HCT116 (cell line): ENCODE measurements around the gene CFAP53. TPM values are rescaled to one million over a fixed set of nuclear protein-coding genes. Genes with fewer than 3 reads are reported as not detected.

Experiments
- ATAC-seq: fragments of 200-7000 bp; cut with Tn5 transposase; 2 replicates; pipeline ENCODE4 v1.9.1; 2020; ENCODE audit warnings: mild to moderate bottlenecking, moderate library complexity
- BruUV-seq: library from RNA; stranded (reverse); fragments of 400-500 nt; replicated peaks from 2 replicates; lab custom pipeline; 2021; lab: Mats Ljungman, UMichigan
- CTCF ChIA-PET: fragments of 300-600 bp; sonication (Branson Sonifier 250); formaldehyde crosslinking; loops from one replicate; lab custom pipeline; 2021; ENCODE audit warnings: antibody characterized with exemption; lab: Charles Lee
- POLR2A ChIA-PET: fragments of 300-600, 350-600 bp; sonication (Branson Sonifier 250); formaldehyde crosslinking; loops from one replicate; lab custom pipeline; 2021; ENCODE audit warnings: antibody characterized with exemption; lab: Charles Lee
- RAD21 ChIA-PET, 2 experiments: fragments of 300-600 bp; sonication (Branson Sonifier 250); formaldehyde crosslinking; loops; one replicate each; lab custom pipeline; 2023; ENCODE audit warnings: low total read pairs in 2 of 2; ENCODE audit not compliant: uncharacterized antibody in 2 of 2, unreplicated experiment in 2 of 2, low non-redundant PET in 1 of 2; lab: Charles Lee
- DNase-seq: peaks from one replicate; pipeline ENCODE4 v3.0.0-alpha.2; 2010; ENCODE audit warnings: low read depth, low spot score
- H2AFZ ChIP-seq: fragments of 200-600 bp; shearing (Covaris generic), sonication (generic); 2 replicates; pipeline ENCODE4 v1.6.1; 2017; ENCODE audit warnings: low read depth, mixed run types, mixed read lengths, antibody characterized with exemption, low read length; ENCODE audit not compliant: poor library complexity, severe bottlenecking
- H3K27ac ChIP-seq: 2 replicates; pipeline ENCODE4 v1.5.1; 2012; ENCODE audit warnings: low read depth, low read length
- H3K27me3 ChIP-seq: fragments of 200-600 bp; sonication (generic); 2 replicates; pipeline ENCODE4 v1.6.1; 2016; ENCODE audit warnings: mixed run types, low read length, mixed read lengths; ENCODE audit not compliant: insufficient read depth
- H3K36me3 ChIP-seq, 2 experiments: fragments of 200-500 bp in 1 of 2; fragments of 200-600 bp in 1 of 2; sonication (Bioruptor generic) in 1 of 2; sonication (generic) in 1 of 2; 2 replicates each; pipeline versions ENCODE4 v1.5.1 to v1.6.1; 2014 to 2016; ENCODE audit warnings: low read length in 2 of 2, inconsistent platforms in 1 of 2, mixed read lengths in 1 of 2, mixed run types in 1 of 2; ENCODE audit not compliant: insufficient read depth in 2 of 2, control insufficient read depth in 1 of 2
- H3K4me1 ChIP-seq, 2 experiments: fragments of 200-600 bp in 1 of 2; sonication (generic) in 1 of 2; 2 replicates each; pipeline versions ENCODE4 v1.5.1 to v1.6.1; 2012 to 2017; ENCODE audit warnings: low read length in 2 of 2, inconsistent platforms in 1 of 2, mild to moderate bottlenecking in 1 of 2, mixed read lengths in 1 of 2, mixed run types in 1 of 2, moderate library complexity in 1 of 2; ENCODE audit not compliant: insufficient read depth in 2 of 2, control insufficient read depth in 1 of 2
- H3K4me2 ChIP-seq: fragments of 200-600 bp; sonication (generic); 2 replicates; pipeline ENCODE4 v1.6.1; 2017; ENCODE audit warnings: mixed run types, low read length, mixed read lengths
- H3K4me3 ChIP-seq, 2 experiments: fragments of 200-600 bp in 1 of 2; sonication (generic) in 1 of 2; replicated peaks in 1 of 2; 2 replicates each; pipeline ENCODE4 v1.5.1; 2011 to 2016; ENCODE audit warnings: low read length in 2 of 2, control low read depth in 1 of 2, low read depth in 1 of 2, mild to moderate bottlenecking in 1 of 2, mixed read lengths in 1 of 2, mixed run types in 1 of 2
- H3K79me2 ChIP-seq: fragments of 200-600 bp; sonication (generic); 2 replicates; pipeline ENCODE4 v1.6.1; 2017; ENCODE audit warnings: mild to moderate bottlenecking, mixed run types, low read length, moderate library complexity, mixed read lengths; ENCODE audit not compliant: insufficient read depth
- H3K9ac ChIP-seq: fragments of 200-600 bp; sonication (generic); 2 replicates; pipeline ENCODE4 v1.6.1; 2016; ENCODE audit warnings: low read length, mixed read lengths
- H3K9me2 ChIP-seq: fragments of 200-600 bp; sonication (generic), shearing (Covaris generic); 2 replicates; pipeline ENCODE4 v1.6.1; 2017; ENCODE audit warnings: mixed run types, mild to moderate bottlenecking, moderate library complexity; ENCODE audit not compliant: insufficient read depth
- H3K9me3 ChIP-seq, 2 experiments: fragments of 200-500 bp in 1 of 2; fragments of 200-600 bp in 1 of 2; sonication (Bioruptor generic) in 1 of 2; sonication (generic) in 1 of 2; 2 replicates each; pipeline ENCODE4 v1.6.1; 2014 to 2017; ENCODE audit warnings: low read length in 2 of 2, mixed read lengths in 2 of 2, inconsistent platforms in 1 of 2, low read depth in 1 of 2, mild to moderate bottlenecking in 1 of 2, mixed run types in 1 of 2, moderate library complexity in 1 of 2; ENCODE audit not compliant: control insufficient read depth in 1 of 2, insufficient read depth in 1 of 2
- H4K20me1 ChIP-seq: fragments of 200-600 bp; sonication (generic), shearing (Covaris generic); 2 replicates; pipeline ENCODE4 v1.6.1; 2017; ENCODE audit warnings: mixed run types, mild to moderate bottlenecking, moderate library complexity; ENCODE audit not compliant: insufficient read depth
- CBX3 ChIP-seq: IDR thresholded peaks from 2 replicates; pipeline ENCODE4 v1.6.1; 2012; ENCODE audit warnings: low read depth
- EZH2 ChIP-seq: fragments of 200-600 bp; sonication (generic); IDR thresholded peaks from 2 replicates; pipeline ENCODE4 v1.6.1; 2017; ENCODE audit warnings: antibody characterized with exemption, mixed run types
- FOSL1 ChIP-seq: IDR thresholded peaks from 2 replicates; pipeline ENCODE4 v1.6.1; 2012; ENCODE audit warnings: low read depth
- SIN3A ChIP-seq: IDR thresholded peaks from 2 replicates; pipeline ENCODE4 v1.6.1; 2012; ENCODE audit warnings: low read depth
- TCF7L2 ChIP-seq: IDR thresholded peaks from 2 replicates; pipeline ENCODE4 v1.7.0; 2011; ENCODE audit warnings: borderline replicate concordance, inconsistent platforms; ENCODE audit not compliant: insufficient read depth, insufficient read length; ENCODE audit errors: extremely low read depth
- intact Hi-C: fragments of 100-400 bp; cut with micrococcal nuclease; formaldehyde crosslinking; loops from 2 replicates; pipeline ENCODE4 v1.10.0; 2022
- total RNA-seq: library from RNA; stranded (reverse); gene quantifications from one replicate; pipeline ENCODE4 v1.2.1, GENCODE V29; 2021; ENCODE audit not compliant: unreplicated experiment

Gene CFAP53
- total RNA-seq, 1 experiment from 2014 or later = 1.1 TPM

- H3K27ac ChIP-seq = no peak overlapping the region
- RAD21 ChIA-PET = interaction anchor here in 1 of 2 experiments (0.6 kb wide), 1 partner anchor 522 kb away, joined by 3 read pairs; no protein-coding TSS in a partner anchor
- no peaks in the 10 kb centered on the region for H3K79me2 ChIP-seq
- TF ChIP-seq SIN3A = no peak
- TF ChIP-seq CBX3 = no peak
- TF ChIP-seq EZH2 = no peak
- no peak for TF ChIP-seq FOSL1
- no peak for TF ChIP-seq TCF7L2
- no peak overlapping the region for H2AFZ ChIP-seq
- H3K9me2 ChIP-seq = no peaks in the 10 kb centered on the region
- no peak overlapping the region for H3K4me3 ChIP-seq
- no peaks in the 10 kb centered on the region for H3K9me3 ChIP-seq
- H3K27me3 ChIP-seq = no peaks in the 10 kb centered on the region
- no peak overlapping the region for H3K4me2 ChIP-seq
- no peaks in the 10 kb centered on the region for H3K4me1 ChIP-seq
- DNase-seq (no peak), ATAC-seq (no peak)
- H4K20me1 ChIP-seq = no peaks in the 10 kb centered on the region
- no peaks in the 10 kb centered on the region for H3K36me3 ChIP-seq
- BruUV-seq = no TSS peak
- CTCF ChIA-PET = no interaction called here
- POLR2A ChIA-PET = no interaction called here
- intact Hi-C loops = loop anchor here (1.0 kb wide), 1 partner anchor 13 kb away; no protein-coding TSS in a partner anchor
- H3K9ac ChIP-seq = no peak overlapping the region
These were observed 88.9 kb downstream of the CFAP53 start for GRCh38 chr18:50177294-50177992.

Other genes starting within 250 kb of the CFAP53 start
- gene MYO5B, start 71.3 kb downstream of the CFAP53 start, total RNA-seq = 32.1 TPM
- gene MBD1, start 15.0 kb upstream of the CFAP53 start, total RNA-seq = 63.9 TPM
- gene CXXC1, start 21.2 kb upstream of the CFAP53 start, total RNA-seq = 101 TPM
- 34.5 TPM for gene SKA1, start 108.6 kb upstream of the CFAP53 start, total RNA-seq